GM23338 (cell line): ENCODE measurements around the gene XRN2. TPM values are rescaled to one million over a fixed set of nuclear protein-coding genes. Genes with fewer than 3 reads are reported as not detected.

Experiments
- ATAC-seq: fragments of 200-7000 bp; cut with Tn5 transposase; 3 replicates; pipeline ENCODE4 v1.9.1; 2020
- DNase-seq: peaks from one replicate; pipeline ENCODE4 v3.0.0-alpha.2; 2015; ENCODE audit warnings: low spot score
- H2AFZ ChIP-seq: fragments of 200-600 bp; sonication (generic); 2 replicates; pipeline ENCODE4 v1.8.0; 2016; ENCODE audit warnings: antibody characterized with exemption, mild to moderate bottlenecking, moderate library complexity
- H3F3A ChIP-seq: fragments of 200-600 bp; sonication (generic); replicated peaks from 2 replicates; pipeline ENCODE4 v1.8.0; 2017; ENCODE audit warnings: antibody characterized with exemption, mixed run types, low read depth
- H3K27ac ChIP-seq: fragments of 200-600 bp; sonication (generic); 2 replicates; pipeline ENCODE4 v1.6.1; 2016; ENCODE audit warnings: low read depth
- H3K27me3 ChIP-seq: fragments of 200-600 bp; sonication (generic); 2 replicates; pipeline ENCODE4 v1.8.0; 2016; ENCODE audit warnings: mild to moderate bottlenecking, mixed run types, moderate library complexity; ENCODE audit not compliant: insufficient read depth
- H3K36me3 ChIP-seq: fragments of 200-600 bp; sonication (generic); 2 replicates; pipeline ENCODE4 v1.8.0; 2016; ENCODE audit warnings: mild to moderate bottlenecking; ENCODE audit not compliant: insufficient read depth
- H3K4me1 ChIP-seq: fragments of 200-600 bp; sonication (generic); 2 replicates; pipeline ENCODE4 v1.8.0; 2016; ENCODE audit warnings: mild to moderate bottlenecking, moderate library complexity; ENCODE audit not compliant: insufficient read depth
- H3K4me2 ChIP-seq: fragments of 200-600 bp; sonication (generic); 2 replicates; pipeline ENCODE4 v1.7.1; 2017; ENCODE audit warnings: mixed run types
- H3K4me3 ChIP-seq: fragments of 200-600 bp; sonication (generic); 2 replicates; pipeline ENCODE4 v1.6.1; 2016; ENCODE audit warnings: mixed run types
- H3K79me2 ChIP-seq: fragments of 200-600 bp; sonication (generic); replicated peaks from 2 replicates; pipeline ENCODE4 v1.8.0; 2017; ENCODE audit warnings: mild to moderate bottlenecking; ENCODE audit not compliant: insufficient read depth
- H3K9me2 ChIP-seq: fragments of 200-600 bp; sonication (generic); 2 replicates; pipeline ENCODE4 v1.8.0; 2017; ENCODE audit not compliant: insufficient read depth
- H4K20me1 ChIP-seq: fragments of 200-600 bp; sonication (generic); replicated peaks from 2 replicates; pipeline ENCODE4 v1.8.0; 2017; ENCODE audit warnings: mild to moderate bottlenecking; ENCODE audit not compliant: insufficient read depth
- H3K27ac Mint-ChIP-seq: 2 replicates; pipeline ENCODE4 v1.8.0; 2020; ENCODE audit warnings: inconsistent platforms, mild to moderate bottlenecking, moderate library complexity, mixed read lengths
- H3K27me3 Mint-ChIP-seq: 3 replicates; pipeline ENCODE4 v1.8.0; 2022; ENCODE audit warnings: low read depth, mild to moderate bottlenecking, moderate library complexity, mixed read lengths, inconsistent platforms; ENCODE audit not compliant: insufficient read depth, poor library complexity
- H3K36me3 Mint-ChIP-seq: 3 replicates; pipeline ENCODE4 v1.8.0; 2021; ENCODE audit warnings: low read depth, mild to moderate bottlenecking, inconsistent platforms, moderate library complexity, mixed read lengths
- H3K4me1 Mint-ChIP-seq: 3 replicates; pipeline ENCODE4 v1.8.0; 2020; ENCODE audit warnings: mild to moderate bottlenecking, inconsistent platforms, mixed read lengths
- H3K4me3 Mint-ChIP-seq: 3 replicates; pipeline ENCODE4 v1.8.0; 2021; ENCODE audit warnings: moderate library complexity, mild to moderate bottlenecking, inconsistent platforms, mixed read lengths
- H3K9me3 Mint-ChIP-seq: 3 replicates; pipeline ENCODE4 v1.8.0; 2020; ENCODE audit warnings: moderate library complexity, mild to moderate bottlenecking, inconsistent platforms, mixed read lengths
- CREB1 ChIP-seq: fragments of 250-450 bp; sonication (Bioruptor Pico); IDR thresholded peaks from 2 replicates; pipeline ENCODE4 v1.5.0; 2020; ENCODE audit warnings: low read depth, mild to moderate bottlenecking, moderate library complexity
- ETS1 ChIP-seq: IDR thresholded peaks from 2 replicates; pipeline ENCODE4 v1.6.1; 2016; ENCODE audit warnings: antibody characterized with exemption
- EZH2phosphoT487 ChIP-seq: fragments of 200-600 bp; sonication (generic); IDR thresholded peaks from one replicate; pipeline ENCODE4 v1.8.1; 2018; ENCODE audit warnings: antibody characterized with exemption; ENCODE audit not compliant: unreplicated experiment
- ZNF331 ChIP-seq: fragments of 250-450 bp; sonication (Bioruptor Pico); IDR thresholded peaks from 2 replicates; pipeline ENCODE4 v1.5.0; 2020; ENCODE audit warnings: low read depth, mild to moderate bottlenecking, moderate library complexity
- ZNF462 ChIP-seq: fragments of 250-450 bp; sonication (Bioruptor Pico); IDR thresholded peaks from 2 replicates; pipeline ENCODE4 v1.5.0; 2020; ENCODE audit warnings: mild to moderate bottlenecking, moderate library complexity
- polyA plus RNA-seq: library from polyadenylated mRNA; unstranded; fragments of >200 nt; fragmentation: Nextera tagmentation; extraction: Ambion mirVana; gene quantifications from 2 replicates; pipeline ENCODE4 v1.2.1, GENCODE V29; 2016
- total RNA-seq: library from RNA; depleted of rRNA; stranded (reverse); fragments of >200 nt; shearing (Covaris generic); gene quantifications from 2 replicates; pipeline ENCODE4 v1.2.3, GENCODE V29; 2014
- TF ChIP-seq, protein P1 (sequence below), 2 experiments: fragments of 200-600 bp in 1 of 2; sonication (generic) in 1 of 2; conservative IDR thresholded peaks; 2 replicates each; pipeline versions ENCODE4 v1.5.1 to v1.6.1; 2016 to 2017; ENCODE audit warnings: antibody characterized with exemption in 2 of 2, low read depth in 2 of 2, mild to moderate bottlenecking in 2 of 2, moderate library complexity in 1 of 2

The XRN2 gene
- total and polyA plus RNA-seq, 2 experiments from 2014 or later: 113 to 150 TPM

DNA sequence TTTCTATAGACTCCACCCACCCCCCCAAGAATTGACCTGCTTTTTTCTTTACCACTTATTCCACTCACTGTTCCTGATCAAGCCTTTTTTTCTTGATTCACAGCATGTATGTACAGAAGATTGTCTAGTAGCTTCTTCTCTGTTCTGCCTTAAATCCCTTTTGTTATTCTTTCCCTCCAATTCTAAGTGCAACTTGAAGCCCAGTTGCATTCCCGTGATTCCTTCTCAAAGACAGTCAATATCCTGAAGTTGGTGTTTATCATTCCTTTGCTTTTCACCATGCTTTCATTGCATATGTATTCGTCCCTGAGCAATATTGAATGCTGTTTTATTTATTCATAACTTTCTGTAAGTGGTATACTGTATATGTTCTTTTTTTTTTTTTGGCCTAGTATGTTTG lies 21.0 kb downstream of the XRN2 start (continued):
- TF ChIP-seq ZNF462 (CRISPR knock-in tag): no peak

DNA sequence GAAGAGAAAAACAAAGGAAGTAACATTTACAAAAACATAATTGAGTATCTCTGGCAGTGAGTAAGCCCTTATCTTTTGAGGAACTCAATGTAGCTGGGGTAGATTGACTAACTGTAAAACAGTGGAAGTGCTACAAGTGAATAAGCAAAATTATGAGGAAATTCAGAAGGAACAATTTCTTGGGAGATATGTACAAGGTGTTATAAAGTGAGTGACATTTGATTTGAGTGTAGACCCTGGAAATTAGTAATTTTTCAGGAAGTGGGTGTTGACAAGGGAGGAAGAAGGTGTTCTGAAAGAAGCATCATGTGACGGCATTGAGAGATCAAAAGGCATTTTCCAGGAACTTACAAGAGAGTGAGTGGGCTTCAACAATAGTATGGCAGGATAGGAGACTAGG lies 22.2 kb downstream of the XRN2 start:
- H3K9me3 Mint-ChIP-seq: no peaks in the 10 kb centered on the region; the same call in 2 of the 3 replicates
- Histone ChIP-seq H3K27me3 (no peaks in the 10 kb centered on the region), H3K79me2 (peaks cover 100% of the 10 kb centered on the region), H3K4me2 (peak overlapping the region; percentile 56; the same call in 1 of the 2 replicates), H4K20me1 (peaks cover 72% of the 10 kb centered on the region), H3K4me1 (peaks cover 43% of the 10 kb centered on the region), H2AFZ (no peak overlapping the region), H3F3A (no peaks in the 10 kb centered on the region), H3K27ac (no peak overlapping the region), H3K4me3 (no peak overlapping the region), H3K36me3 (no peaks in the 10 kb centered on the region; the same call in 1 of the 2 replicates), H3K9me2 (no peaks in the 10 kb centered on the region)
- no peak for DNase-seq
- no peak overlapping the region; the same call in 2 of the 3 replicates for H3K4me3 Mint-ChIP-seq
- peaks cover 46% of the 10 kb centered on the region for H3K4me1 Mint-ChIP-seq
- peaks cover 7% of the 10 kb centered on the region for H3K27me3 Mint-ChIP-seq
- peak overlapping the region; percentile 17 for H3K27ac Mint-ChIP-seq
- ATAC-seq: no peak
- peaks cover 22% of the 10 kb centered on the region; the same call in 2 of the 3 replicates for H3K36me3 Mint-ChIP-seq
- TF ChIP-seq ZNF331 (CRISPR knock-in tag) (no peak), ZNF462 (CRISPR knock-in tag) (no peak), EZH2phosphoT487 (no peak), CREB1 (CRISPR knock-in tag) (no peak), ETS1 (no peak)
- TF ChIP-seq, protein P1, sequence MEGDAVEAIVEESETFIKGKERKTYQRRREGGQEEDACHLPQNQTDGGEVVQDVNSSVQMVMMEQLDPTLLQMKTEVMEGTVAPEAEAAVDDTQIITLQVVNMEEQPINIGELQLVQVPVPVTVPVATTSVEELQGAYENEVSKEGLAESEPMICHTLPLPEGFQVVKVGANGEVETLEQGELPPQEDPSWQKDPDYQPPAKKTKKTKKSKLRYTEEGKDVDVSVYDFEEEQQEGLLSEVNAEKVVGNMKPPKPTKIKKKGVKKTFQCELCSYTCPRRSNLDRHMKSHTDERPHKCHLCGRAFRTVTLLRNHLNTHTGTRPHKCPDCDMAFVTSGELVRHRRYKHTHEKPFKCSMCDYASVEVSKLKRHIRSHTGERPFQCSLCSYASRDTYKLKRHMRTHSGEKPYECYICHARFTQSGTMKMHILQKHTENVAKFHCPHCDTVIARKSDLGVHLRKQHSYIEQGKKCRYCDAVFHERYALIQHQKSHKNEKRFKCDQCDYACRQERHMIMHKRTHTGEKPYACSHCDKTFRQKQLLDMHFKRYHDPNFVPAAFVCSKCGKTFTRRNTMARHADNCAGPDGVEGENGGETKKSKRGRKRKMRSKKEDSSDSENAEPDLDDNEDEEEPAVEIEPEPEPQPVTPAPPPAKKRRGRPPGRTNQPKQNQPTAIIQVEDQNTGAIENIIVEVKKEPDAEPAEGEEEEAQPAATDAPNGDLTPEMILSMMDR (conservative IDR thresholded peaks at IDR 0.05; ENCODE audit: low read depth in 2 of 2): no peak
